GM23338 (cell line): ENCODE results near the gene SLC51A. TPM values are rescaled to one million over a fixed set of nuclear protein-coding genes. Genes with fewer than 3 reads are reported as not detected.

Experiments
- CREB1 ChIP-seq: fragments of 250-450 bp; sonication (Bioruptor Pico); IDR thresholded peaks from 2 replicates; pipeline ENCODE4 v1.5.0; 2020; ENCODE audit warnings: low read depth, mild to moderate bottlenecking, moderate library complexity
- POLR2AphosphoS5 ChIP-seq: IDR thresholded peaks from 2 replicates; pipeline ENCODE4 v1.6.1; 2016; ENCODE audit warnings: antibody characterized with exemption, low read depth
- polyA plus RNA-seq: library from polyadenylated mRNA; unstranded; fragments of >200 nt; fragmentation: Nextera tagmentation; extraction: Ambion mirVana; gene quantifications from 2 replicates; pipeline ENCODE4 v1.2.1, GENCODE V29; 2016
- total RNA-seq: library from RNA; depleted of rRNA; stranded (reverse); fragments of >200 nt; shearing (Covaris generic); gene quantifications from 2 replicates; pipeline ENCODE4 v1.2.3, GENCODE V29; 2014
- TF ChIP-seq, protein P1 (sequence below): fragments of 250-450 bp; sonication (Bioruptor Pico); IDR thresholded peaks from 2 replicates; pipeline ENCODE4 v1.5.0; 2020; ENCODE audit warnings: mild to moderate bottlenecking, moderate library complexity
- TF ChIP-seq, protein P2 (sequence below), 2 experiments: fragments of 200-600 bp in 1 of 2; sonication (generic) in 1 of 2; conservative IDR thresholded peaks; 2 replicates each; pipeline versions ENCODE4 v1.5.1 to v1.6.1; 2016 to 2017; ENCODE audit warnings: antibody characterized with exemption in 2 of 2, low read depth in 2 of 2, mild to moderate bottlenecking in 2 of 2, moderate library complexity in 1 of 2
- TF ChIP-seq, protein P3 (sequence below): IDR thresholded peaks from one replicate; pipeline ENCODE4 v1.6.1; 2018; ENCODE audit warnings: antibody characterized with exemption; ENCODE audit not compliant: unreplicated experiment

SLC51A gene
- total and polyA plus RNA-seq, 2 experiments from 2014 or later: 4.0 to 6.7 TPM

DNA sequence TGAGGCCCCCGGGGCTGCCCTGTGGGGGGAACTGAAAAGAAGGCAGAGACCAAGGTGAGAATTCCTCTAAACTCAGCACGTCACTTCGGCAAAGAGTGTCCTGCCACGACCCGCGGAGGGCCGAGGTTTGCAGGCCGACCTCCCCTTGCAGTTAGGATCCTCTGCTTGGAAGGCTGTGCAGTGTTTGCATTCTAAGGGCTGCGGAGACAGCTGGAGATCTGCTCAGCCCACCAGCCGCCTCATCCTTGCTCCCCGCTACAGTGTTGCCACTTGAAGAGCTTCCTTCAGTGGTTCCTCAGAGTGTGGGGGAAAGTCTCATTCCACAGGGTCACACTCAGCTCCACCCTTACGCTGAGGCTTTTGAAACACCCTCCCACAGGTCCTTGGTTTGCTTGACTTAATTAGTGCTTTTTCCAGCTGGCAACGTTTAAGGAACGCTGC lies 10.8 kb downstream of the SLC51A start (continued):
- TF ChIP-seq, protein P1, sequence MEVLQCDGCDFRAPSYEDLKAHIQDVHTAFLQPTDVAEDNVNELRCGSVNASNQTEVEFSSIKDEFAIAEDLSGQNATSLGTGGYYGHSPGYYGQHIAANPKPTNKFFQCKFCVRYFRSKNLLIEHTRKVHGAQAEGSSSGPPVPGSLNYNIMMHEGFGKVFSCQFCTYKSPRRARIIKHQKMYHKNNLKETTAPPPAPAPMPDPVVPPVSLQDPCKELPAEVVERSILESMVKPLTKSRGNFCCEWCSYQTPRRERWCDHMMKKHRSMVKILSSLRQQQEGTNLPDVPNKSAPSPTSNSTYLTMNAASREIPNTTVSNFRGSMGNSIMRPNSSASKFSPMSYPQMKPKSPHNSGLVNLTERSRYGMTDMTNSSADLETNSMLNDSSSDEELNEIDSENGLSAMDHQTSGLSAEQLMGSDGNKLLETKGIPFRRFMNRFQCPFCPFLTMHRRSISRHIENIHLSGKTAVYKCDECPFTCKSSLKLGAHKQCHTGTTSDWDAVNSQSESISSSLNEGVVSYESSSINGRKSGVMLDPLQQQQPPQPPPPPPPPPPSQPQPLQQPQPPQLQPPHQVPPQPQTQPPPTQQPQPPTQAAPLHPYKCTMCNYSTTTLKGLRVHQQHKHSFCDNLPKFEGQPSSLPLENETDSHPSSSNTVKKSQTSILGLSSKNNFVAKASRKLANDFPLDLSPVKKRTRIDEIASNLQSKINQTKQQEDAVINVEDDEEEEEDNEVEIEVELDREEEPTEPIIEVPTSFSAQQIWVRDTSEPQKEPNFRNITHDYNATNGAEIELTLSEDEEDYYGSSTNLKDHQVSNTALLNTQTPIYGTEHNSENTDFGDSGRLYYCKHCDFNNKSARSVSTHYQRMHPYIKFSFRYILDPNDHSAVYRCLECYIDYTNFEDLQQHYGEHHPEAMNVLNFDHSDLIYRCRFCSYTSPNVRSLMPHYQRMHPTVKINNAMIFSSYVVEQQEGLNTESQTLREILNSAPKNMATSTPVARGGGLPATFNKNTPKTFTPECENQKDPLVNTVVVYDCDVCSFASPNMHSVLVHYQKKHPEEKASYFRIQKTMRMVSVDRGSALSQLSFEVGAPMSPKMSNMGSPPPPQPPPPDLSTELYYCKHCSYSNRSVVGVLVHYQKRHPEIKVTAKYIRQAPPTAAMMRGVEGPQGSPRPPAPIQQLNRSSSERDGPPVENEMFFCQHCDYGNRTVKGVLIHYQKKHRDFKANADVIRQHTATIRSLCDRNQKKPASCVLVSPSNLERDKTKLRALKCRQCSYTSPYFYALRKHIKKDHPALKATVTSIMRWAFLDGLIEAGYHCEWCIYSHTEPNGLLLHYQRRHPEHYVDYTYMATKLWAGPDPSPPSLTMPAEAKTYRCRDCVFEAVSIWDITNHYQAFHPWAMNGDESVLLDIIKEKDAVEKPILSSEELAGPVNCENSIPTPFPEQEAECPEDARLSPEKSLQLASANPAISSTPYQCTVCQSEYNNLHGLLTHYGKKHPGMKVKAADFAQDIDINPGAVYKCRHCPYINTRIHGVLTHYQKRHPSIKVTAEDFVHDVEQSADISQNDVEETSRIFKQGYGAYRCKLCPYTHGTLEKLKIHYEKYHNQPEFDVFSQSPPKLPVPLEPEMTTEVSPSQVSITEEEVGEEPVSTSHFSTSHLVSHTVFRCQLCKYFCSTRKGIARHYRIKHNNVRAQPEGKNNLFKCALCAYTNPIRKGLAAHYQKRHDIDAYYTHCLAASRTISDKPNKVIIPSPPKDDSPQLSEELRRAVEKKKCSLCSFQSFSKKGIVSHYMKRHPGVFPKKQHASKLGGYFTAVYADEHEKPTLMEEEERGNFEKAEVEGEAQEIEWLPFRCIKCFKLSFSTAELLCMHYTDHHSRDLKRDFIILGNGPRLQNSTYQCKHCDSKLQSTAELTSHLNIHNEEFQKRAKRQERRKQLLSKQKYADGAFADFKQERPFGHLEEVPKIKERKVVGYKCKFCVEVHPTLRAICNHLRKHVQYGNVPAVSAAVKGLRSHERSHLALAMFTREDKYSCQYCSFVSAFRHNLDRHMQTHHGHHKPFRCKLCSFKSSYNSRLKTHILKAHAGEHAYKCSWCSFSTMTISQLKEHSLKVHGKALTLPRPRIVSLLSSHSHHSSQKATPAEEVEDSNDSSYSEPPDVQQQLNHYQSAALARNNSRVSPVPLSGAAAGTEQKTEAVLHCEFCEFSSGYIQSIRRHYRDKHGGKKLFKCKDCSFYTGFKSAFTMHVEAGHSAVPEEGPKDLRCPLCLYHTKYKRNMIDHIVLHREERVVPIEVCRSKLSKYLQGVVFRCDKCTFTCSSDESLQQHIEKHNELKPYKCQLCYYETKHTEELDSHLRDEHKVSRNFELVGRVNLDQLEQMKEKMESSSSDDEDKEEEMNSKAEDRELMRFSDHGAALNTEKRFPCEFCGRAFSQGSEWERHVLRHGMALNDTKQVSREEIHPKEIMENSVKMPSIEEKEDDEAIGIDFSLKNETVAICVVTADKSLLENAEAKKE (CRISPR knock-in tag): no peak
- TF ChIP-seq, protein P2, sequence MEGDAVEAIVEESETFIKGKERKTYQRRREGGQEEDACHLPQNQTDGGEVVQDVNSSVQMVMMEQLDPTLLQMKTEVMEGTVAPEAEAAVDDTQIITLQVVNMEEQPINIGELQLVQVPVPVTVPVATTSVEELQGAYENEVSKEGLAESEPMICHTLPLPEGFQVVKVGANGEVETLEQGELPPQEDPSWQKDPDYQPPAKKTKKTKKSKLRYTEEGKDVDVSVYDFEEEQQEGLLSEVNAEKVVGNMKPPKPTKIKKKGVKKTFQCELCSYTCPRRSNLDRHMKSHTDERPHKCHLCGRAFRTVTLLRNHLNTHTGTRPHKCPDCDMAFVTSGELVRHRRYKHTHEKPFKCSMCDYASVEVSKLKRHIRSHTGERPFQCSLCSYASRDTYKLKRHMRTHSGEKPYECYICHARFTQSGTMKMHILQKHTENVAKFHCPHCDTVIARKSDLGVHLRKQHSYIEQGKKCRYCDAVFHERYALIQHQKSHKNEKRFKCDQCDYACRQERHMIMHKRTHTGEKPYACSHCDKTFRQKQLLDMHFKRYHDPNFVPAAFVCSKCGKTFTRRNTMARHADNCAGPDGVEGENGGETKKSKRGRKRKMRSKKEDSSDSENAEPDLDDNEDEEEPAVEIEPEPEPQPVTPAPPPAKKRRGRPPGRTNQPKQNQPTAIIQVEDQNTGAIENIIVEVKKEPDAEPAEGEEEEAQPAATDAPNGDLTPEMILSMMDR (conservative IDR thresholded peaks at IDR 0.05; ENCODE audit: low read depth in 2 of 2): no peak
- TF ChIP-seq POLR2AphosphoS5: no peak
- no peak for TF ChIP-seq CREB1
- TF ChIP-seq, protein P3, sequence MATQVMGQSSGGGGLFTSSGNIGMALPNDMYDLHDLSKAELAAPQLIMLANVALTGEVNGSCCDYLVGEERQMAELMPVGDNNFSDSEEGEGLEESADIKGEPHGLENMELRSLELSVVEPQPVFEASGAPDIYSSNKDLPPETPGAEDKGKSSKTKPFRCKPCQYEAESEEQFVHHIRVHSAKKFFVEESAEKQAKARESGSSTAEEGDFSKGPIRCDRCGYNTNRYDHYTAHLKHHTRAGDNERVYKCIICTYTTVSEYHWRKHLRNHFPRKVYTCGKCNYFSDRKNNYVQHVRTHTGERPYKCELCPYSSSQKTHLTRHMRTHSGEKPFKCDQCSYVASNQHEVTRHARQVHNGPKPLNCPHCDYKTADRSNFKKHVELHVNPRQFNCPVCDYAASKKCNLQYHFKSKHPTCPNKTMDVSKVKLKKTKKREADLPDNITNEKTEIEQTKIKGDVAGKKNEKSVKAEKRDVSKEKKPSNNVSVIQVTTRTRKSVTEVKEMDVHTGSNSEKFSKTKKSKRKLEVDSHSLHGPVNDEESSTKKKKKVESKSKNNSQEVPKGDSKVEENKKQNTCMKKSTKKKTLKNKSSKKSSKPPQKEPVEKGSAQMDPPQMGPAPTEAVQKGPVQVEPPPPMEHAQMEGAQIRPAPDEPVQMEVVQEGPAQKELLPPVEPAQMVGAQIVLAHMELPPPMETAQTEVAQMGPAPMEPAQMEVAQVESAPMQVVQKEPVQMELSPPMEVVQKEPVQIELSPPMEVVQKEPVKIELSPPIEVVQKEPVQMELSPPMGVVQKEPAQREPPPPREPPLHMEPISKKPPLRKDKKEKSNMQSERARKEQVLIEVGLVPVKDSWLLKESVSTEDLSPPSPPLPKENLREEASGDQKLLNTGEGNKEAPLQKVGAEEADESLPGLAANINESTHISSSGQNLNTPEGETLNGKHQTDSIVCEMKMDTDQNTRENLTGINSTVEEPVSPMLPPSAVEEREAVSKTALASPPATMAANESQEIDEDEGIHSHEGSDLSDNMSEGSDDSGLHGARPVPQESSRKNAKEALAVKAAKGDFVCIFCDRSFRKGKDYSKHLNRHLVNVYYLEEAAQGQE: no peak
